ENCODE results near the gene OSTM1.

Gene OSTM1, protein sequence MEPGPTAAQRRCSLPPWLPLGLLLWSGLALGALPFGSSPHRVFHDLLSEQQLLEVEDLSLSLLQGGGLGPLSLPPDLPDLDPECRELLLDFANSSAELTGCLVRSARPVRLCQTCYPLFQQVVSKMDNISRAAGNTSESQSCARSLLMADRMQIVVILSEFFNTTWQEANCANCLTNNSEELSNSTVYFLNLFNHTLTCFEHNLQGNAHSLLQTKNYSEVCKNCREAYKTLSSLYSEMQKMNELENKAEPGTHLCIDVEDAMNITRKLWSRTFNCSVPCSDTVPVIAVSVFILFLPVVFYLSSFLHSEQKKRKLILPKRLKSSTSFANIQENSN

GRCh38 chr6:108074359-108075144, at the start of gene OSTM1:
OSTM1 (minus strand) TSS chr6:108074741; CDS start chr6:108074651, 90 bp downstream.
- peak; percentile 93 for DNase-seq (ENCODE audit: low spot score)

DNA sequence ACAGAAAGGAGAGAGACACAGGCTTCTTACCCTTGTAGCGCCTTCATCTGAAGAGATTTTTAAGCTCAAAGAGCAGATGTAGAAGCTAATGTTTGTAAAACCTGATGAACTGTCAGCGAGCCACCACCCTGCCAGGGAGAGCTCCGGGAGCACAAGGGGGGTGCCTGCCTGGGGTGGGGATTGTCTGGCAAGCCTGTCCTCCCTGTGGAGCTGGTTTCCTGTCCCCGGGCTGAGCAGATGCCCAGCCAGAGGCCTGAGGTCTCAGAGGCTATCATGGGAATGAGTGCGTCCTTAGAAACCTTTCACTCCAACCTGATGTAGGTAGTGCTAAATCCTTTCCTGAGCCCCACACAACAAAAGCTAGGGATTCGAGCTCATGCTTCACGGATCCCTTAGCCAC, 49.4 kb upstream of the OSTM1 start:
- DNase-seq (ENCODE audit: low spot score): no peak

GRCh38 chr6:108123481-108123929, 49.0 kb upstream of the OSTM1 start:
- DNase-seq (ENCODE audit: low spot score): no peak

GRCh38 chr6:108121612-108122011, 47.1 kb upstream of the OSTM1 start:
- DNase-seq (ENCODE audit: low spot score): no peak

DNA sequence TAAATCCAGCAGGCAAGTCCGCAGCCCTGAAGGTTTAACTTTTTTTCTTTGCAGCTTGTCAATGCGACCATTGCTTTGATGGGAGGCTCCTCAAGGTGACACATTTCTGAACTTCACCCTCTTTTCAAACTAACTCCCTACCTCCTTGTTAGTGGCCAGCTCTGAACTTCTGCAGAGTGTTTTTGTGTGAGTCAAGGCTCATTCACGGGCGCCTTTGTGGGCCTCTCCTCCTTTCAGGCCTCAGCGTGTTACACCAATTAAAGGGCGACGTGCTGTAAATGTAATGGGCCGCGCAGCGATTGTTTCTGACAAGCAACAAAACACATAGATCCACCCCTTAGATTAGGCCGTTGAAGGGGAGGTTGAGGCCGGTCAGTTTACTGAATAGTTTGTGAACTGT, 45.8 kb upstream of the OSTM1 start:
- no peak for DNase-seq (ENCODE audit: low spot score)

DNA sequence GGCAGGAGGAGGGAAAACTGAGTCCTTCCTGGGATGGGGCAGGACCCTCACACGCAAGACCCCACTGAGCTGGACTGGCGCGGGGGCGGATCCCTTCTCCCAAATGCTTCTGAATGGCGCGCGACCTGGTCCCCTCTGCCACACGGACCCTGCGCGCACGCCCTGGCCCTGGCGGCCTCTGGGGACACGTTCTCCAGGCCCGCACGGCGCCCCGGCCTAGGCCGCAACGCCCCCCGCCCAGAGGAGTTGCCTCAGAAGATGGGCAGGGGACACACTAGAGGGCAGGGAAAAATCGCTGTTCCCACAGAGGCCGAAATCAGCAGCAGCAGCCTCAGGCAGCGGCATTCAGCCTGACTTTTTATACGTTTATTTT, 45.2 kb upstream of the OSTM1 start:
- no peak for DNase-seq (ENCODE audit: low spot score)

- DNase-seq (ENCODE audit: low spot score): no peak
Measured at GRCh38 chr6:108118810-108119768, 44.5 kb upstream of the OSTM1 start.

- no peak for DNase-seq (ENCODE audit: low spot score)
Measured at GRCh38 chr6:108118359-108118724, 43.8 kb upstream of the OSTM1 start.

GRCh38 chr6:108117427-108118358, 43.2 kb upstream of the OSTM1 start:
- DNase-seq (ENCODE audit: low spot score): peak; percentile 19

GRCh38 chr6:108116546-108117426, 42.2 kb upstream of the OSTM1 start:
- DNase-seq (ENCODE audit: low spot score): no peak

- no peak for DNase-seq (ENCODE audit: low spot score)
Measured at GRCh38 chr6:108115598-108116058, 41.1 kb upstream of the OSTM1 start.

GRCh38 chr6:108114841-108115597, 40.5 kb upstream of the OSTM1 start:
- no peak for DNase-seq (ENCODE audit: low spot score)

- DNase-seq (ENCODE audit: low spot score): peak; percentile 30
Measured at GRCh38 chr6:108113557-108114519, 39.3 kb upstream of the OSTM1 start.

DNA sequence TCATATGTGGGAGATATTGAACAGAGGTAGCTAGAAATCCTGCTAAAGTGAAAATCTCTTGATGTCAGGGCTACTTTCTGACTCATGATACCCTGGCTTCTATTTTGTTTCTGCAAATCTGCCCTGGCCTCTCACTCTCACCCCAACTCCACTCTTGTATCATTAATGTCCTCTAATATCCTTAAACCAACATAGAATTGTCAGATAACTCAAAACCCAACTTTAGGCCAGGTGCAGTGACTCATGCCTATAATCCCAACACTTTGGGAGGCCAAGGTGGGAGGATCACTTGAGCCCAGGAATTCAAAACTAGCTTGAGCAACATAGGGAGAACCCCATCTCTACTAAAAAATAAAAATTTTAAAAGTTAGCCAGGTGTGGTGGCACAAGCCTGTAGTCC, 33.8 kb upstream of the OSTM1 start:
- no peak for DNase-seq (ENCODE audit: low spot score)

GRCh38 chr6:108107102-108107501, 32.6 kb upstream of the OSTM1 start:
- no peak for DNase-seq (ENCODE audit: low spot score)

DNA sequence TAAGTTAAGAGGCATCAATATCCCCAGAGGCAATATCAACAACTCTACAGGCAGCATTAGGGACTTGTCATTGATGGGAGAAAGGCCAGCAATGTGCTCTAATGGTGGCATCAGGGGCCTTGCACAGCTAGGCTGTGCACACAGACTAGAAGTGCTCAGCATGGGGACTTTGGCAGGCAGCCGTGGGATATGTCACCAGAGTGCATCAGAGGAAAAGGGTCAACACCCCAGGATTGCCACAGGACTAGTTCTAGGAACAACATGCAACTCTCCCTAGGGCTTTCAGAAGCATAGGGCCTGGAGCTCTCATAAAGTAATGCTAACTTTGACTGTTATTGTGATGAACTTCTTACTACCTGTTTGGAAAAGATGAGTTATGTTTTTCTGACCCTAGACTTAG, 32.2 kb upstream of the OSTM1 start:
- no peak for DNase-seq (ENCODE audit: low spot score)

GRCh38 chr6:108106261-108106660, 31.7 kb upstream of the OSTM1 start:
- DNase-seq (ENCODE audit: low spot score): no peak

- DNase-seq (ENCODE audit: low spot score): no peak
Measured at GRCh38 chr6:108105571-108105970, 31.0 kb upstream of the OSTM1 start.

All from CD4-positive, alpha-beta T cell treated with Interleukin-15 for 4 hours (primary cell).